KBM-7 (cell line): ENCODE results near the gene SFI1.
"Not testable (repeated sequence)": the region's sequence is repeated elsewhere in the genome, so short reads cannot be mapped to it uniquely, and the experiment has no call there.

Source experiments
- DNase-seq: peaks from one replicate; pipeline ENCODE4 v3.0.0-alpha.2; 2015
- in situ Hi-C: fragments of 300-500 bp; cut with MboI; formaldehyde crosslinking; loops from 2 replicates; pipeline ENCODE4 v1.14.3; 2020; ENCODE audit warnings: low sequenced_read_pairs, low pct_unique_long_range_greater_than_20kb, mixed read lengths

The SFI1 gene

GRCh38 chr22:31652088-31652487, 155.8 kb downstream of the SFI1 start:
- DNase-seq = no peak
- in situ Hi-C loops = loop anchor here (25.0 kb wide), 1 partner anchor 310 kb away; no protein-coding TSS in a partner anchor

GRCh38 chr22:31652911-31653684, 156.8 kb downstream of the SFI1 start:
- no peak for DNase-seq
- in situ Hi-C loops = loop anchor here (25.0 kb wide), 1 partner anchor 309 kb away; no protein-coding TSS in a partner anchor

- DNase-seq = no peak
- in situ Hi-C loops = loop anchor here (25.0 kb wide), 1 partner anchor 308 kb away; no protein-coding TSS in a partner anchor
Measured at GRCh38 chr22:31653944-31654343, 157.6 kb downstream of the SFI1 start.

GRCh38 chr22:31654408-31654807, 158.1 kb downstream of the SFI1 start:
- in situ Hi-C loops = loop anchor here (25.0 kb wide), 1 partner anchor 308 kb away; no protein-coding TSS in a partner anchor
- no peak for DNase-seq

DNA sequence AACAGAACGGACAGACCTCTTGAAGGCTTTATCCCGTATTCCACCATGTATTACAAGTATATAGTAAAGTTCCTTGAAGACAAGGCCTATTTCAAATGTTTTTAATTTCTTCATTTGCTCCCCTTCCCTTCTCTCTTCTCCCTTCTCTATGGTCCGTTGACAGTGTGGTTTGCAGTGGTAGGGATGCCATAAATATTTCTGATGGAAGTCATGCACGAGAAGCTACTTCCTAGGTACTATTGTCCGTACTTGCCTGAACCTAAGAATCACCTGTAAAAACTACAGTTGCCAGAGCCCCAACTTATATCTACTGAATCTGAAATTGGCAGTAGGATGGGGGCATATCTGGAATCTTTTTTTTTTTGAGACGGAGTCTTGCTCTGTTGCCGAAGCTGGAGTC, 162.9 kb downstream of the SFI1 start:
- no peak for DNase-seq
- in situ Hi-C loops = loop anchor here (25.0 kb wide), 1 partner anchor 303 kb away; no protein-coding TSS in a partner anchor

GRCh38 chr22:31660860-31661341, 164.6 kb downstream of the SFI1 start:
- in situ Hi-C loops = loop anchor here (25.0 kb wide), 1 partner anchor 301 kb away; no protein-coding TSS in a partner anchor
- DNase-seq = not testable (repeated sequence)

DNA sequence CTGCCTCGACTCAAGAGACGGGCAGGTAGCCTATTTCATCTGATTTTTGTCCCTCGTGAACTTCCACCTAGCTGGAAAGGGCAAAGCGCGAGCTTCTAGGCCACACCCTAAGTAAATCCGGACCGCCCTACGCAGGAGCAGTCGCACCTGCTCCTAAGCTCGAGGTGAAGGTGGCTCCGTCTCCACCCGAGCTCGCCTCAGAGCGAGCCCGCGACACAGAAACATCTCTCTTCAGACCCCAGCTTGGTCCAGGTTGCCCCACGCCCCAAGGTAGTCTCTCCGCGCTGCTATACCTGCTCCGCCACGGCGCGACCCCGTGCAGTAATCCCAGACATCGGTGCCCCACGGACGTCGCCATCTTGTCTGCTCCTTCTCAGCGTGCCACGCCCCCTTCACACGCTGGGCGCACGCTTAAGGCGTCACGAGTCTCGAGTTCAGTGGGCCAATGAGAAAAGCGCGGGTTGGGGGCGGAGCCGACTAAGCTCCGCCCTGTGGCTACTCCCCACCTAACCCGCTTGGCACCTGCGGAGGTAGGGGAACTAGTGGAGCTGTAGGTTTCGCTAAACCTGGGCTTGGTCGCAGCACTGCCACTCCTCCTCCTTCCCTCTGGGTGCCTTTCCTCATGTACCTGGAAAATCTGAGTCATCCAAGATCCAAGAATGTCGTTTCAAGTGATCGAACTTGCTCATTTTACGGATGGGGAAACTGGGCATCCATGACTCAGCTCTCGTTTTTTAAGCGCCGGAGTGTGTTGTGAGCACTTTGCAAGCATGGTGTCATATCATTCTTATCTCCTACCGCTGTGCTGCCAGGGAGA, 165.7 kb downstream of the SFI1 start, which contains the start of gene PISD:
TSS of gene PISD (minus strand) at position 365 of the 817 bp plus-strand sequence. CDS start at position 358, 7 bp downstream.
- in situ Hi-C loops = loop anchor here (25.0 kb wide), 1 partner anchor 300 kb away; no protein-coding TSS in a partner anchor
- DNase-seq = peak; percentile 98

- in situ Hi-C loops = loop anchor here (25.0 kb wide), 1 partner anchor 300 kb away; no protein-coding TSS in a partner anchor
- no peak for DNase-seq
Measured at GRCh38 chr22:31662668-31663037, 166.3 kb downstream of the SFI1 start.
